HG03432 (cell line): Measurements from ENCODE around the gene ARID5B.

Experiments
- ATAC-seq: cut with Tn5 transposase; IDR thresholded peaks from one replicate; pipeline ENCODE4 v1.9.1; 2021; ENCODE audit warnings: mild to moderate bottlenecking, moderate library complexity; ENCODE audit not compliant: unreplicated experiment

The ARID5B gene

DNA sequence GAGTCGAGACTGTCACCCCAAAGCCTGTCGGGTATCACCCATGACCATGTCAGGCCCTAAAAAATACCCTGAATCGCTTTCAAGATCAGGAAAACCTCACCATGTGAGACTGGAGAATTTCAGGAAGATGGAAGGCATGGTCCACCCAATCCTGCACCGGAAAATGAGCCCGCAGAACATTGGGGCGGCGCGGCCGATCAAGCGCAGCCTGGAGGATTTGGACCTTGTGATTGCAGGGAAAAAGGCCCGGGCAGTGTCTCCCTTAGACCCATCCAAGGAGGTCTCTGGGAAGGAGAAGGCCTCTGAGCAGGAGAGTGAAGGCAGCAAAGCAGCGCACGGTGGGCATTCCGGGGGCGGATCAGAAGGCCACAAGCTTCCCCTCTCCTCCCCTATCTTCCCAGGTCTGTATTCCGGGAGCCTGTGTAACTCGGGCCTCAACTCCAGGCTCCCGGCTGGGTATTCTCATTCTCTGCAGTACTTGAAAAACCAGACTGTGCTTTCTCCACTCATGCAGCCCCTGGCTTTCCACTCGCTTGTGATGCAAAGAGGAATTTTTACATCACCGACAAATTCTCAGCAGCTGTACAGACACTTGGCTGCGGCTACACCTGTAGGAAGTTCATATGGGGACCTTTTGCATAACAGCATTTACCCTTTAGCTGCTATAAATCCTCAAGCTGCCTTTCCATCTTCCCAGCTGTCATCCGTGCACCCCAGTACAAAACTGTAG, 191.0 kb downstream of the ARID5B start:
- ATAC-seq: no peak

- ATAC-seq: no peak
Observed at GRCh38 chr10:62093863-62094291, 192.4 kb downstream of the ARID5B start.

- ATAC-seq: no peak
Observed at GRCh38 chr10:62095181-62096122, 194.0 kb downstream of the ARID5B start.

GRCh38 chr10:62096256-62096933, 194.9 kb downstream of the ARID5B start:
- ATAC-seq: no peak

DNA sequence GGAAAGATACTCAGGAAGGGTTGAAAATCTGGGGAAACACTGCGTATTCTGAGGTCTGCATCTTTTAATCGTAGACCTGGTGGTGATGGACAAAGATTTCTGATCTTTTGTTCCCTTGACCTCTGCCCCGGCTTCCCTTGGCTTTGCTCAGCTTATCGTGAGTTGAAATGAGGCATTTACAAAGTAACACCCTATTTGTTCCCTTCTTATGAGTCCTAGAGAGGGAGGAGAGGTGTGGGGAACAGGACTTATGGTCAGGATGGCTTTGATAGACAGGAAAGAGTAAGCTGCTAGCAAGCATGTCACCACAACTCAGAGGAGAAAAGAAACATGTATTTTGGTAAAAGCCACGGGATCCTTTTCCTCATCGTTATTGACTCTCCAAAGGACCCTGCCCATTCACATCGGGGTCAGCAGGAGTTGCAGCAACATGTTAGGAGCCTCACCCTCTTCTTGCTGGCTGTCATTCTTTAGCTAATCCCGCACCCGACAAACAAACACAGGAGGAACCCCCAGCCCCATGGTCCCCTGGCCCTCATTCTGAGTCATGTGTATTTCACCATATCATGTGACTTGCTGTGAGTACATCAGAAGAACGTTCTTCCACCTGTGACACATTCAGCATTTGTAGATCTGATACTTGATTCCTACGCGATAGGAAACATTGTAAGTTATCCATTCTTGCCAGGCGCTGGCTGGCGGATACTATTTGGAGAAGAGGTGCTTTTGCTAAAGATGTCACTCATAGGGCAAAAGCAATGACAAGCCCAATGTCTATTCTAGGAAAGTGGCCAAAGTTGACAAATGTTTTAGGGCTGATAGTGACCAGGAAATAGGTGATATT, 197.0 kb downstream of the ARID5B start:
- ATAC-seq: no peak

DNA sequence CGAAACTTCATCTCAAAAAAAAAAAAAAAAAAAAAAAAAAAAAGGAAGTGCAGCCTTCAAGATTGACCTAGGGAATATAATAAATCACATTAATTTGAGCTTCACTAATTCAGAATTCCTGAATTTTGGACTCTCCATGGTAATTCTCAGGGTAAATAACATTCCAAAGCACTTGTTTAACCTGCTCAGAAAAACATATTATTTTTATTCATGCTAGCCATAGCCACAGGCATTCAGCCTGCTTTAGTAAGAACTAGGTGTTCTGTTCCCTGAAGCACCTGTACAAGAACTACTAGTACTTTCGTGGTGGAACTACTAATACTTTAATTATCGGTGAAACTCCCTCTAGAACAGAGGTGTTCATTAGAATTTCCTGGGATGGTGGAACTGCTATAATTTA, 197.8 kb downstream of the ARID5B start:
- no peak for ATAC-seq

DNA sequence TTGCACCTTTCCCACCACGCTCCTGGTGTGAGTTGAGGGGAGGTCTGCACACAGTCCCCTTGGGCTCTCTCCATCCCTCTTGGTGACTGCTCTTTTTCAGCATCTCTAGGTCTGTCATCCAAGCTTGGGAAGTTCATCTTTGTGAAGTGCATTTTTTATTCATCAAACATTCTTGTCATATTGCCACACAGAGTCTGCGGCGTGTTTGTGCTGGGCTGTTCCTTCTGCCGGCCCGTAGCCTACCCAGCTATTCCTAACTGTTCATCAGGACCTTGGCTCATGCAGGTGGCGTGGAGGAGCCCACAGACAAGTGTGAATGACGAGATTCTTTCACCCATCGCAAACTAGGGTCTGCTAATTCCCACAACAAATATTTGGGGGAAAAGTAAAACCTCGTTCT, 202.4 kb downstream of the ARID5B start:
- no peak for ATAC-seq

- no peak for ATAC-seq
Observed at GRCh38 chr10:62106929-62107519, 205.5 kb downstream of the ARID5B start.

DNA sequence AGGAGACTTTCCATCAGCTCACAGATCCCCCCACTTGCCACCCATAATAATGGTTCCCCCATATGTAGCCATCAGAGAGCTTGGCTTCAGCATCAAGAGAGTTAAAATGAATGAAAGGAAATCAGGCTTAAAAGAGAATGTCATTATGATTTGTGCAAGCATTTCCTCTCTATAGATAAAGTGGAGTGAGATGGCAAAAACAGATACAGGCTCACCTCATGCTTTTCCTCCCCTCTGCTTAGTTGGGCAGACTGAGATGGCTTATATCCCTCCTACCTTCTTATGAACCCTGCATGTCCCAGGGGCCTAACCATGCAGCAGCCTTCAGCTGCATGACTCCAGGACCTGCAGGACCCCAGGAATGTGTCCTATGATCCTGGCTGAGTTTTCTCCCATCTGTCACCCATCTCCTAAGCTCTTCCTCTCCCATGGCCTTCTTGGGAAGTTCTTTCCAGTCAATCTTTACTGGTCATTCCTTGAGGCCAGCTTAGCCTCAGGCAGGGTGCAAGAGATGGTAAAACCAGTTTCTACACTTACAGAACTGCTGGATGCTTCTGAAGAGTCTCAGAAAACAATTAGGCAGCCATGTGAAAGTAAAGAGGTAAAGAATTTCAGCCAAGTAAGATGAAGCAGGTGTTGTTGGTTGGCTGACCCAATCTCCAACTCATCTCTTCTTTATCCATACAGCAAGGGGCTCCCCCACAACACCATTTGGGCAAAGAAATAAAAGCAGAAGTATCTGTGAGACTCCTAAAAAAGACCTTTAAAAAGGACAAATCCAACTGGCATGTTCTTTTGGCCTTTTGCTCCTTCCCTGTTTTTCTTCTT, 207.5 kb downstream of the ARID5B start:
- no peak for ATAC-seq

- ATAC-seq: peak; percentile 84
Observed at GRCh38 chr10:62109587-62110293, 208.2 kb downstream of the ARID5B start.

DNA sequence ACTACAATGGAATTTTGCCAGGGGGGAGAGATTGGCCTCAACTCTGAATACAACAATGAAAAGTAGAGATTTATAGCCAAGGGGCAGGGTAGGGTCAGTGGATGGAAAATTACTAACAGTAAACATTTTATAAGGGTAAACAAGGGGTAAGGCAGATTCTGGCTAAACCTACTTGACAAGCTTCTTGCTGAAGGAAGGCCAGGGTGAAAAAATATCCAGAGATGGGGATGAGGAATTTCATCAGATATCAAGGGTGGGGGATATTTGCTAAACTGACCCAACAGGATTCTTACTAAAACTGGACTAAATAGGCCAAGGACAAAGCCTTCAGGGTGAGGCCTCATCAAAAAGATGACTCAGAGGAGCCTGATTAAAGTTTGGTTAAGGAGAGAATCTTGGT, 210.8 kb downstream of the ARID5B start:
- ATAC-seq: no peak

DNA sequence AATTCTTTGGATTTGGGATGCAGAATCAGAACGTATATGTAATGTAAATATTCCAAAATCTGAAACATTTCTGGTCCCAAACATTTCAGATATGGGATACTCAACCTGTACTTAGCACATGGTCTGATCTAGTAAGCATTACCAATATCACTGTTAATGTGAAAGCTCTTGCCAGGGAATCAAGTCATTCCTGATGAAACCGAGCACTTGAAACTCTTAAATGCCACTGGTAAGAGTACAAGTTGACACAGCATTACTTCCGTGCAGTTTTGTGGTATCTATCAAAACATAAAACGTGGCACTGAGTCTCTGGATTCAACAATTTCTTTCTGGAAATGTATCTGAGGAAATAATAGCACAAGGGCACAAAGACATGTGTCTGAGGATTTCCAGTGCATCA, 211.5 kb downstream of the ARID5B start:
- no peak for ATAC-seq

DNA sequence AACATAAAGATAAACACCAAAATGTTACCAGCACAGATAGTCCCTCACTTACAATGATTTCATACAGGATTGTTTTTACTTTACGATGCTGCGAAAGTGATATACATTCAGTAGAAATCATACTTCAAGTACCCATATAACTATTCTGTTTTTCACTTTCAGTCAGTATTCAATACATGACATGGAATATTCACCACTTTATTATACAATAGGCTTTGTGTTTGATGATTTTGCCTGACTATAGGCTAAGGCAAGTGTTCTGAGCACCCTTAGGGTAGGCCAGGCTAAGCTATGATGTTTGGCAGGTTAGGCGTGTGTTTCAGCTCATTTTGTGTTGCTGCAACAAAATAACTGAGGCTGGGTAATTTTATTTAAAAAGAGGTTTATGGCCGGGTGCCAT, 212.2 kb downstream of the ARID5B start:
- ATAC-seq: no peak

DNA sequence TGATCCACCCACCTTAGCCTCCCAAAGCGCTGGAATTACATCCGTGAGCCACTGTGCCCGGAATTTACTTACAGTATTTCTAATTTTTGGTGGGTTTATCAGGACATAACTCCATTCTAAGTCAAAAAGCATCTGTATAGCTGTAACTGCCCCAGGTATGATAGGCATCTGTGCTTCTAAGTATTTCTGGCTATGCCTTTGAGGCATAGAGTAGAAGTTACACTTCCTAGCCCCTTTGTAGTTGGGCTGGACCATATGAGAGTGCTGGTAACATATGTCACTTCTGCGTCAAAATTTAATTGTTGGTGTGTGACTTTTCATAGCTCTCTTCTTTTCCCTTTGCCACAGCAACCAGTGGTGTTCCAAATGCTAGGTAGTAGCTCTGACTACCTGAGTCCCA, 213.8 kb downstream of the ARID5B start:
- ATAC-seq: no peak

GRCh38 chr10:62115842-62116241, 214.3 kb downstream of the ARID5B start:
- ATAC-seq: no peak

GRCh38 chr10:62116896-62117295, 215.4 kb downstream of the ARID5B start:
- ATAC-seq: no peak

GRCh38 chr10:62121187-62121530, 219.7 kb downstream of the ARID5B start:
- ATAC-seq: no peak

GRCh38 chr10:62127975-62128374, 226.5 kb downstream of the ARID5B start:
- no peak for ATAC-seq

DNA sequence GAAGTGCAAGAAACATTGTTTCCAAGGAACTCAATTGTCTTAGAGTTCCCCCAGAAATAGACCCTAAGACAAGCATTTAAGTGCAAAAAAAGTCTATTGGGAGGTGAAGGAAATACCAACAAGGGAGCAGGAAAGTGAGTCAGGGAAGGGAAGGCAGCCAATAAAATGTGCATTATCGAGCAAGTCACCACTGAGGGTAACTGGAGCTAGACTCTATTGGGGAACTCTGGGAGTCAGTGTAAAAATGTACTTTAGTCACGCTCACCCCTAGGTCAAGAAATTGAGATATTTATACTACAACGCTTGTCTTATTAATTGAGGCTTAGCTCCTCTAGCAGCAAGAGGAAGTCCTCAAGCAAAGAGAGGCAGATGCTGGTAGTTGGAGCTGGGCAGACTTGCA, 229.4 kb downstream of the ARID5B start:
- ATAC-seq: no peak
